Ureter (tissue), 1 donor: ENCODE data around the gene CFAP99. TPM values are rescaled to one million over a fixed set of nuclear protein-coding genes. Genes with fewer than 3 reads are reported as not detected.

Experiments used
- DNase-seq: peaks from one replicate; pipeline ENCODE4 v3.0.0-alpha.2; 2020; ENCODE audit warnings: low spot score
- total RNA-seq: library from RNA; stranded (reverse); gene quantifications from one replicate; pipeline ENCODE4 v1.2.4, GENCODE V29; 2023
- donor health status: DM: yes; HTN: yes; CAD: no.

Gene CFAP99
- total RNA-seq, 1 donor from 2014 or later, result not detected

DNA sequence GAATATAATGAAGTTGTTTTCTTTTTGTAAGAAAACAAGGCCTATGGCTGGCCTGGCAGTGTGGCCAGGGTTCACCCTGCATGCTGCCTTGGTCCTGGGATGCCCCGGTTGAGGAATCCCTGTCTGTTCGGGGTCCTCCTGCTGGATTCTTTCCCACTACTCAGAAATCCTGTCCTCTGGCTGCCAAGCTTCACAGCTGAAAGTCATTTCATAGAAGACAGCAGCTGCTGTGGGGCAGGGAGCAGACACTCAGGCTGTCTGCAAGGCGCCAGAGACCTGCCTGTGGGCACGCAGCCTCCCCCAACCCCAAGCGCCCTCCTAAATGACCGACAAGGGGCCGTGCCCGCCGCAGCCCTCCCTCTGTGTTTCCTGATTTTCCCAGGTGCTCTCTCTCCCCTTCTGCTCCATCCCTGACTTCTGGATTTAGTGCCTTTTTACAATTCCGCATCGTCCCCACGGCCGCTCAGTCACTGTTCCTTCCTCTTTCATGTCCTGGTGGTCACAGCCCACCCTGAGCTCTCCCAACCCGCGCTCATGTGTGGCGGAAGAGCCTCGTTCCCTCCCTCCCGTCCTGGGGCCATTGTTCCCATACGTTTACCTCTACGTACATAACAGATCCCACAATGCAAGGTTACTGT lies 27.9 kb upstream of the CFAP99 start:
- no peak for DNase-seq

DNA sequence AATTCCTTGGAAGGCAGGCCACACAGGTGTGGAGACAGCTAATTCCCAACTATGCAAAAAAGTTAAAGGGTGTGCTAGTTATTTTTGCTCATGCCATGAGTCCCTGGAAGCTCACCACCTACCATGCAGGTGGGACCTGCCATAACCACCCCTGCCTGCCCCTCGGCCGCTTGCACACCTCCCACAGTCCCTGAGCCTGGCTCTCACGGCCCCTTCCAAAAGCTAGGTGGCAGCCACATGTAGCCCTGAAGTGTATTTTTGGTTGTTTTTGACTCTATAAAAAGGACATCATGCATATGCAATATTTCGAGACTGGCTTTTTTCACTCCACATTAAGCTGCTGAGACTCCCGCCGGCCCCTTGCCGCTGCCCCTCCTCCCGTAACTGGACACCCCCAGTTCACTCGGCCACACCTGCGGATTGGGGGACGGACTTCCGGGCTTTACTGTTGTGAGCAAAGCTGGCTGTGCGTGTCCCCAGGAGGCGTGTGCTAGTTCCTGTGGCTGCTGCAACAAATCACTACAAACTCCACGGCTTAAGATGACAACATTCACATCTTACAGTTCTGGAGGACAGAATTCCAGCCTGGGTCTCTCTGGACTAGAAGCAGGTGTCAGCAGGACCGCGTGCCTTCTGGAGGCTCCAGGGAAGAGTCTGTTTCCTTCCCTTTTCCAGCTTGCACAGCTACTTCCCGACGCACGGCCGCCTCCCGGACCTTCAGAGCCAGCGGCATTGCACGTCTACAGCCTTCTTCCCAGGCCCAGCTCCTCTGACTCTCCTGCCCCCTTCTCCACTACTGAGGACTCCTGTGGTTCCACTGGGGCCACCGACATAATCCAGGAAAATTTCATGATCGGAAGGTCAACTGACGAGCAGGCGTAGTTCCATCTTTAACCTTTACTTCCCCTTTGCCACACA lies 25.1 kb upstream of the CFAP99 start:
- DNase-seq, result no peak

DNA sequence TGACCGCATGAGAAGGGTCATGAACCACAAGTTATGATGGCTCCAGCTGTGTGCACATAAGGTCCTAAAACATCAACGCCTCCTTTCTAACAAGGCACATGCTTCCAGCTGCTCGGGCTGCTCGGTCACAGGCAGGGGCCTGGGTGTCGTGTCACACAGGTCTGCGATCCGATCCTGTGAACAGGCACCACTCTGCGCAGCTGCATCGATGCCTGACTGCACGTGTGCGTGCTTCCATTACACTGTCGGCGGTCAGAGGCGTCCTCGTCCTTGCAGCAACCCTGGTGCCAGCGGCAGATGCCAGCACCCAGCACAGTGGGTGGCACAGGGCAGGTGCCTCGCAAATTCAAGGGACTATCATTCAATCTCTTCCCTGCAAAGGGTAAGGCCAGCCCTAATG lies 24.2 kb upstream of the CFAP99 start:
- no peak for DNase-seq

DNA sequence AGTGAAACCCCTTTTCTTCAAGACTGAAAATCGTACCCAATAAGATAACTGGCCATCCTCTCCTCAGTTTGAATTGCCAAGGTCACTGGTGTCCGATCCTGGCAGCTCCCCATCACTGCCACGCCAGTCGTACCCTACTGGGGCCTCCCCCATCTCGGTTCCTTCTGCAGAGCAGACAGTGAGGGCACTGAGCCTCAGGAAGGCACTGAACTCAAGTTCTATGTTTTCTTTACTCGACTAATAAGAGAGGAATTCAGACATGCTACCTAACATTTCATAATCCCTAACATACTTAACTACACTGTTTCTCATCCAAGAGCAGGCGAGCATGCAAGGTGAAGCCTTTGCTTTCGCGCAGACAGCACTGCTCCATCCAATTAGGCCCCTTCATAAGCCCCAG lies 23.7 kb upstream of the CFAP99 start:
- DNase-seq, result no peak

DNA sequence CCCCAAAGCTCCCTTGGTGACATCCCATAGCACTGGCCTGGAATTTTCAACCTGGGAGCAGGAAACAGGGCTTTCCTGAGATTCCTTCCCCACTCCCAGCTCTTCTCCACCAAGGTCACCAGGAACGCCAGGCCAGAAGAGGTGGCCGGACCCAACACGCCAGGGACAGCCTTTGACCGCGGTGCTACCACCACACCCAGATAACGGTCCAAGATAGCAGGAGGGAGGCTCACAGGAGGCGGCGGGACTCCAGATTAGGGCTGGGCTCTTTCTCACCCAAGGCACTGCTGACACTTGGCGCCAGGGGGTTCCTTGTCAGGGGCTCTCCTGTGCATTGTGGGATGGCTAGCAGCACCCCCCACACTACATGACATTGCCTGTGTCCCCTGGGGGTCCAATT lies 23.2 kb upstream of the CFAP99 start:
- DNase-seq, result no peak

DNA sequence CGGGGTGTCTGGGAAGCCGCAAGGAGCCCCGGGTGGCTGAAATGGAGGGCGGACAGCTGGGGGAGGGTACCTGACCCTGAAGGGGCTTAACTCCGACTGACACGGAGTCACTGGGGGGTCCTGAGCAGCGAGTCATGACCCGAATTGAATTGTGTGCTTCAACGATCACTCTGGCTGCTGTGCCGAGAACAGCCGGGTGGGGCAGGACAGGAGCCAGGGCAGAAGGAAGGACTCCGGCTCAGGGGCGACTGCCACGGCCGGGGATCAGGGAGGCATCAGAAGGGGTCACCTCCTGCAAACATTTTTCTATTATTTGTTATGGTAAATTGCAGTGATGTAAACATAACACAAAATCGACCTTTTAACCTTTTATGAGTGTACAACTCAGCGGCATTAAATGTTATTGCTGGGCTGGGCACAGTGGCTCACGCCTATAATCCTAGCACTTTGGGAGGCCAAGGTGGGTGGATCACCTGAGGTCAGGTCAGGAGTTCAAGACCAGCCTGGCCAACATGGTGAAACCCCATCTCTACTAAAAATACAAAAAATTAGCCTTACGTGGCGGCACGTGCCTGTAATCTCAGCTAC lies 21.9 kb upstream of the CFAP99 start:
- DNase-seq, result no peak

DNA sequence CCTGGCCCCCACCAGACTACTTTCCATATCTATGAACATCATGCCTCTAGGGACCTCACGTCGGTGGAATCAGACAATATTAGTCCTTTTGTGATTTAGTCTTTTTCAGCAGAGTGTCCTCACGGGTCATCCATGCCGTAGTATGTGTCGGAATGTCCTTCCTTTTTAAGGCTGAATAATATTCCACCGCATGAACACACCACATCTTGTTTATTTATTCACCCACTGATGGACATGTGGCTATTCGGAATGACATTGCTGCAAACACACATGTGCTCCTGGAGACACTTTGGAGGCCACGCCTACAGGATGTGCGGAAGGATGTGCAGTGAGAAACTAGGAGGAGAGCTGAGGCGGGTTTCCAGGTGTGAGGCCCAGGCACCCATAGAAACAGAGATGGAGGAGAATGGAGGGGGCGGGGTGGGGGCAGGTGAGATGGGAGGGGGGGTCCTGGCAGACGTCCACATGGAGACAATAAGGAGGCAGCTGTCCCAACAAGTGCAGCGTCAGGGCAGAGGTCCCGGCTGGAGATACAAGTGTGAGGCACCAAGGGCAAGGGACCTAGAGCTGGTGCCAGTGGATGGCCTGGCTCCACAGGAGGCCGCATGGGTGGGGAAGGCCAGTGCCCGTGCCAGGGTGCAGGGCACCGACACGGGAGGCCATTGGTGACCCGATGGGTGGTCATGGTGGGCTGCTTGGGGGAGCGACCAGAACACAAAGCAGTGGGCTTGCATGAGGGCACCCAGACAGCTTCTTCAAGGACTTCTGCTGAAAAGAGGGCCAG lies 21.0 kb upstream of the CFAP99 start:
- no peak for DNase-seq

DNA sequence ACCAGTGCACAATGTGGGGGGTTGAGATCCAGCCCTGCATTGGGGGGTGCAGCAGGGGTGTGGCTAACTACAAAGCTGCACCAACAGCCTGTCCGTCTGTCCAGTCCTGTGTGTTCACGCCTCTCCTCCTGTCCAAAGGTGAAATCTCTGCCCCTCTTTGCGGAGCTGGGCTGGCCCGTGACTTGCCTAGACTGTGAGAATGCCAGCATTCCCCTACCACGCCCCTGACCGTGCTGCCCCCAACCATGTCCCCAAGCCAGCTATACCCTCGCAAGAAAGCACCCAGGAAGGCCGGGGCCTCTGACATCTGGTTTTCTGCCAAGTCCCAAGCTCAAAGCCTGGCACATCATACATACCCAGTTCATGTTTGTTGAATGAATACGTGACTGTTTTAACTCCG lies 19.5 kb upstream of the CFAP99 start:
- DNase-seq, result no peak

DNA sequence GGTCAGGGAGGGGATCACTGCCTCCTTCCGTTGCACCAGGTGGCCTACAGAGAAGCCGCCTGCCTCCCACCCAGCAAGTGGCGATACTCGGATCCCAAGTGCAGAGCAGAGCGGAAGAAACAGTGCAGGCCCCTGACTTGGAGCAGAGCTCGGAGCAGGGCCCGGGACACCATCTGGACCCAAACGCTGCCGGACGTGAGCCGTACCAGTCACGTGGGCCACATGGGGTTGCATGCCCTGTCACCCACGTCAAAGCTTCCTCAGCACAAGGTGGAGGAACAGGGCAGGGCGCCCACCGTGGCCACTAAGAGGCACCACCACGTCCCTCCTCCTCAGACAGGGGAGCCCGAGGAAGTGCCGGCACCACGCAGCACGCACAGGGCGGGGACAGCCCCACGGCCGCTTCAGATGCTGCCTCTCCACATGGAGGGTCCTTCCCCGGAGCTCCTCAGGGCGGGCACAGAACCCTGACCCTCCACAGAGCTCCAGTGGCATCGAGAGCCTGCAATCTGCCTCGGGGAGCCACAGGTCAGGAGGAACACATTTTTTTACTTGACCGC lies 19.0 kb upstream of the CFAP99 start:
- DNase-seq, result no peak

DNA sequence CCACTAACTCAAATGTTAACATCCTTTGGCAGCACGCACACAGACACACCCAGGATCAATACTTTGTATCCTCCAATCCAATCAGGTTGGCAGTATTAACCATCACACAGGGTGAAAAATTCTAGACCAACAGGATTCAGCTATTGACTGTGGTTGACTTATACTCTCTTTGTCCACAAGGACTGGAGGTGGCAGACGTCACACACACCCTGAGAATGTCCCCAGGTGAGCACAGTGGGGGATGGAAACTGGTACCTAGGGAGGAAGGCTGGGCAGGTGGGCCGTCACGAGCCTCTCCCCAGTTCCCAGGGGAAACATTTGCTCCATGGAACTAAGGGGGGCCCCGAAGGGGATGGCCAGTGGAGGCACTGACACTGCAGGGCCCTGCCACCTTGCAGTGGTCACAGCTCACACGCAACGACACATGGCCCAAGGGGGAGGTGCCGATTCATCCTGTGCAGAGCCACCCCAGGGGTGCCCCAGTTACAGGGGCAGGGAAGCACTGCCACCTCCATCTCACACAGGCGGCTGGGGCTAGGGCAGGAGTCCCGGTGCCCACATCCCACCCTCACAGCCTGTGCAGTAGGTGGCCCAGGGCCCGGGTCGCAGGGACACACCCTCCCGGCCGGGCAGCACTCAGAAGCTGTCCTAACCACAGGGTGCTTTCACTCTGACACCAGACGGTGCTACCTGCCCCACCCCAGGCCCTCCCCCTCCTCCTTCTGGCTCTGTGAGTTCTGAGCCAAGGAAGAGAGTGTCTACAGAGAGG lies 17.7 kb upstream of the CFAP99 start:
- no peak for DNase-seq

DNA sequence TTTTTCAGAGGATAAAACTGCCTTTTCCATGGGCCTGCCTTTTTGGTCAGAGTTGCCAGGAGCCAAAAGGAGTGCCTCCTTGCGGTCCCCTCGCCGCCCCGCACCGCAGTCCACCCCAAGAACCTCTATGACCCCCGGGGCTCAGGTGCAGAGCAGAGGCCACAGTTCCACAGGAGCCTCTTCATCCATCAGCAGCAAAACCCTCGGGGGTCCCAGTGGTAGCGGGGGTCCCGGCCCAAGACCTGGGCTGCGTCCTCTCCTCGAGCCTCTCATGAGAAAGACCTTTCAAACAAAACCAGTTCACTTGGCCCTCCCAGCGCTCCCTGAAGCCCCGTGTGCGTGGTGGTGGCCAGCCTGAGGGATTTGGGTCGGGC lies 17.2 kb upstream of the CFAP99 start:
- DNase-seq, result no peak

DNA sequence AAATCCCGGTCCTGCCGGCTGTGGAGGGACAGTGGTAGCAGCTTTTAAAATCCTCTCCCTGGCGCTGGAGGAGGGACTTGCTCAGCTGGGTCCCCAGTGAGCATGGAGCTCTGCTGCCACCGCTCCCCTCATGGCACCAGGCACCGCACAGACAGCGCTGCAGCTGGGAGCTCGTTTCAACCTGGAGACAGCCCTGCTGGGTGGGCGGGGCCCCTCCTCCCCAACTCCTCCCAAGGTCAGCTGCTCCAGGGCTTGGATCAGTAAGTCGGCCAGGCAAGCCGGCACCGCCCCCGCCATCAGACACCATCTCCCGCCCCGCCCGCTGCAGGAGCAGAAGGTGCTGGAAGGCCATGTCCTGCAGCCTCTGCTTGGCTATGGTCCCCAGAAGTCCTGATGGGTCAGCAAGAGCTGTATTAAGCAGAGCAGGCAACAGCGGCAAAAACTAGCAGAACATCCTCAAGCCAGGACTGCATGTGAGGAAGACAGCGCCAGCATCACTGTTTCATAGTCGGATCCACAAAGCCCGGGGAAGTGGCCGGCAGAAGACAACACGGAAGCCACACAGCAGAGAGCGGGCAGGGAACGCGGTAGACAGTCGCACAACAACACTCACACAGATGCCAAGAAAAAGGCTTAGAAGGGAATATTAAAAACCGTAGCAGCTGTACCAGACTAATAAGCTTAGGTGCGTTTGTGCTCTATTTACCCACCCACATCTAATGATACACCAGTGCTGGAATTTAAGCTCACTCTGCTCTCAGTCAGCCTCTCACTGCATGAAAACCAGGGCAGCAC lies 16.5 kb upstream of the CFAP99 start:
- DNase-seq, result no peak

DNA sequence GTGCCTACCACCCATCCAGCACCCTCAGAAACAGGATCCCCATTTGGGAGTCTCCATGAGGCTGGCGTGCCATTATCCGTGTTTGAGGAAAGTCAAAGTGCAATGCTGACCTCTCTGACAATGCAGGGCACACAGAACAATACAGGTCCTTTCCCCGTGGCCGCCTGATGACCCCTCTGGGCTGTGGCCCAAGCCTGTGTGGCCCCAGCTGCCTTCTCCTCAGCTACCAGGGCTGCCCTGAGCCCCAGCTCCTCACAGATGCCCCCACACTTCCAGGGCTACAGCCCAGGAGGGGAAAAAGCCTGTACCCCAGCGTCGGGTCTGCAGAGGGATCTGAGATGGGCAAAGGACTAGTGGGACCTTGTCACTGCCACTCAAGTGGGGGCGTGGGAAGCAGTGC lies 15.8 kb upstream of the CFAP99 start:
- no peak for DNase-seq

DNA sequence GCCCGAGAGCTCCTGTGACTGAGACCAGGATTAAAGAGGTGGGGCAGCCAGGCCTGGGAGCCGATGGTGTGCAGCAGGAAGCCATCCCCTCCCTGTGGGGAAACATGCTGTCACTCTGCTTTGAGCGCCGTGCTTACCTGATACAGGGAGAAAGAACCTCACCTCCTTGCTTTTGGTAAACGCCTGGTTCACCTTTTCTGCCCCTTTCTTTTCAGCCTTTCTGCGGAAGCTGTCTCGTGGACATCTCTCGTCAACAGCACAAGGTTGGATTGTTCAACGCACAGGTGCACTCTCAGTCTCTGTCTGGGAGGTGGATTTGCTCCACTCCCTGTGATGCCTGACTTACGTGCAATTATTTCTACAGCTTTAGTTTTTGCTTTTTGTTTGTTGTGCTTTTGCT lies 12.3 kb upstream of the CFAP99 start:
- no peak for DNase-seq

DNA sequence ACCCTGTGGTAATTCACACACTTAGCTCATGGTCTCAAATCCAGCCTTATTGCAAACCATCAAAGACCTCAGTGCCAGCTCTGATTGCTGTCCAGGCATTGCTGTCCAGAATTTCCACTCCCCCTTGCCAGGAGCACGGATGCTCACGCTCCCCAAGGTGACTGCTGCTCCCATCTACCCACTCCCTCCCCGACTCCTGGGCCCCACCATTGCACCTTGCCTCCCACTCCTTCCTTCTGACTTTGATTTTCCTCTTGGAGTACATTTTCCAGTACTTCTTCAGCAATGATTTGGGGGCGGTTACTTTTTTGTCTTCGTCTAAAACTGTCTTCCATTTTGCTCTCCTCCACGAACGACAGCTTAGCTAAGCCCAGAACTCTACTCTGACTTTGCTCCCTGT lies 11.8 kb upstream of the CFAP99 start:
- DNase-seq, result no peak

DNA sequence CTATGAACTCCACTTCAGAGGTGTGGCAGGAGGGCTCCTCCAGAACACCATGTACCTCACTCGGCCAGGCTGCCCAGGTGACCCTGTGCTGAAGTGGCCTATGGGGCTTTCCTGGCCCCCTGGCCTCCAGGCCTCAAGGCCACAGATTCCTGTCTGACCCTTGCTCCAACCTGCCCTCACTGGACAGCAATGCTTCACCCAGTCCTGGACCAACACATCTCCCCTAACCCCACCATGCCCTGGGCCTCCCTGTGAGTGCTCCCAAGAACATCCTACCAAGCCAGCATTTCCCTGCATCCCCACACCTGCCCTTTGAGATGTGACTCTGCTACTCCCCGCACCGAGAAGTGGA lies 10.8 kb upstream of the CFAP99 start:
- DNase-seq, result no peak

DNA sequence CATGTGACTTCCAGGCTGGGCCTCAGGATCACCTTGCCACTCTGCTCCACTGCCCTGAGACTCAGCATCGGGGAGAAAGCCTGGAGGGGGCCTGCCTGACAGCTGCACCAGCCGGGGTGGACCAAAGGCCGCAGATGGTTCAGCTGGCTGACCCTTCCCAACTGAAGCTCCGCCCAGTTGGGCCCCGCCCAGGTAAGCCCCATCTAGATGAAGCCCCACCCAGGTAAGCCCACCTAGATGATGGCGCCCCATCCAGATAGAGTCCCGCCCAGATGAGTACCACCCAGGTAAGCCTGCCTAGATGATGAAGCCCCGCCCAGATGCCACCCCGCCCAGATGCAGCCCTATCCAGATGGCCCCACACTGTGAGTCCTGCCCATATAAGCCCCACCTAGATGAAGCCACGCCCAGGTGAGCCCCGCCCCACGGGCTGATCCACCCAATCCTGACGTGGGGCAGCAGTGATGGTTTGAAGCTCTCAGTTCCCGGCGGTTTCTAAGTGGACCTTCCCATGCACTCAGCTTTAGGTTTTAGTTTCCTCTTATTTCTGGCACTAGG lies 10.3 kb upstream of the CFAP99 start:
- DNase-seq, result no peak

DNA sequence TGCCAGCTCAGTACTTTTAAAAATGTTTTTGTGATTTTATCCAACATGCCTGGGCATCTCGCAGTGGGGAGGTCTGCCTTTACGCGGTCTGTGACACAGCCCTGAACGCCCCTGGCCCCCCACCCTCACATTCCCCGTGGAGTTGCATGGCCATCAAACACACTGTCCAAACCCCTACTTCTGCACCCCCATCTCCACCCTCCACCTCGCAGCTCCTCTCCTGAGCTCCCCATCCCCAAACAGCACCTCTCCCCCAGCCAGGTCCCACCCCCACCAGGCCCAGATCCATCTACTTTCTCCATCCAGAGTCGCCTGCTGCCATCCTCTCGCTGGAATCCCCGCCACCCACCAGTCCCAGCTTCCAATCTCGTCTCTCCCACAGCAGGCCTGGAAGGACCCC lies 9.8 kb upstream of the CFAP99 start:
- no peak for DNase-seq

DNA sequence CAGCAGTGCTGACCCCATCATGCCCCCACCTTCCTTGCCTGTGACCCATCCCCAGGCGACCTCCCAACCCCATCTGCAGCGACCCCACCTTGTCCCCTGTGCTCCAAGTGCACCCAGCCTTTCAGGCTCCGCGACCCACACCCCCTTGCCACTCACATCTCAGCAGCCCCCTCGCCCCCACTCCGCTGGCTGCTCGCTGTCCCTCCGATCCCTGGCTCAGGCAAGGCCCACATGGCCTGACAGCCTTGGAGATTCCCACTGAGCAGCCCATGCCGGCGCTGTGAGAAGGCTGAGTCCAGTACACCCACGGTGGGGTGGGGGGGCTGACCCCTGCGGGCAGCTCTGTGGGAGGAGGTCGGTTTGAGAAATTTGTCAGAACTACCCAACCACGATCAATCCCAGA lies 9.4 kb upstream of the CFAP99 start:
- no peak for DNase-seq
